DOHH2 (cell line): ENCODE results near the gene FBXW9.

ENCODE experiments used
- CTCF ChIP-seq: fragments of 200-600 bp; sonication (generic); IDR thresholded peaks from one replicate; pipeline ENCODE4 v1.5.1; 2014; ENCODE audit warnings: antibody characterized with exemption, mild to moderate bottlenecking, low read depth, low read length; ENCODE audit not compliant: poor library complexity, severe bottlenecking
- EZH2phosphoT487 ChIP-seq: fragments of 200-600 bp; sonication (generic); IDR thresholded peaks from 2 replicates; pipeline ENCODE4 v1.6.1; 2017; ENCODE audit warnings: borderline replicate concordance, mild to moderate bottlenecking, antibody characterized with exemption, low read length, moderate library complexity, mixed read lengths

- no peak for TF ChIP-seq CTCF
- no peak for TF ChIP-seq EZH2phosphoT487
Observed at GRCh38 chr19:12676928-12677327, 19.5 kb downstream of the FBXW9 start.
